ENCODE data around the gene ERLEC1. TPM values are rescaled to one million over a fixed set of nuclear protein-coding genes. Genes with fewer than 3 reads are reported as not detected.
"Not testable (repeated sequence)": the region's sequence is repeated elsewhere in the genome, so short reads cannot be mapped to it uniquely, and the experiment has no call there.

The ERLEC1 gene
- total RNA-seq, 1 experiment from 2014 or later = 17.3 TPM

- no peak for DNase-seq (ENCODE audit: low spot score)
- in situ Hi-C loops (cut with HindIII; ENCODE audit: low sequenced_read_pairs) = no loop called here
Observed at GRCh38 chr2:53777134-53777533, 9.7 kb upstream of the ERLEC1 start.

GRCh38 chr2:53778536-53779162 is 8.2 kb upstream of the ERLEC1 start:
- in situ Hi-C loops (cut with HindIII; ENCODE audit: low sequenced_read_pairs) = no loop called here
- no peak for DNase-seq (ENCODE audit: low spot score)

GRCh38 chr2:53780056-53780455 is 6.8 kb upstream of the ERLEC1 start:
- in situ Hi-C loops (cut with HindIII; ENCODE audit: low sequenced_read_pairs) = no loop called here
- no peak for DNase-seq (ENCODE audit: low spot score)

- in situ Hi-C loops (cut with HindIII; ENCODE audit: low sequenced_read_pairs) = no loop called here
Observed at GRCh38 chr2:53782676-53783075, 4.2 kb upstream of the ERLEC1 start.

DNA sequence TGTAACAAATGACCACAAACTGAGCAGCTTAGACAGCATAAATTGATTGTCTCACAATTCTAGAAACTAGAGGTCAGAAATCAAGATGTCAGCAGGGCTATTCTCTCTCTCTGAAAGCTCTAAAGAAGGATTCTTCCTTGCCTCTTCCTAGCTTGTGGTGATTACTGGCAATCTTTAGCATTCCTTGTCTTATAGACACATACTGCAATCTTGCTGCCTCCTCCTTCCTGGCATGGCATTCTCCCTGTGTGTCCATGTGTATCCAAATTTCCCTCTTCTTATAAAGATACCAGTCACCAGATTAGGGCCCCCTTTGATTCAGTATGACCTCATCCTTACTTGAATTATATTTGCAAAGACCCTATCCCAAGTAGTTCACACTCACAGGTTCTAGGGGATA is 2.4 kb upstream of the ERLEC1 start:
- no peak for DNase-seq (ENCODE audit: low spot score)
- in situ Hi-C loops (cut with HindIII; ENCODE audit: low sequenced_read_pairs) = no loop called here

More at GRCh38 chr2:53782676-53783075, 4.2 kb upstream of the ERLEC1 start:
- DNase-seq (ENCODE audit: low spot score) = no peak

DNA sequence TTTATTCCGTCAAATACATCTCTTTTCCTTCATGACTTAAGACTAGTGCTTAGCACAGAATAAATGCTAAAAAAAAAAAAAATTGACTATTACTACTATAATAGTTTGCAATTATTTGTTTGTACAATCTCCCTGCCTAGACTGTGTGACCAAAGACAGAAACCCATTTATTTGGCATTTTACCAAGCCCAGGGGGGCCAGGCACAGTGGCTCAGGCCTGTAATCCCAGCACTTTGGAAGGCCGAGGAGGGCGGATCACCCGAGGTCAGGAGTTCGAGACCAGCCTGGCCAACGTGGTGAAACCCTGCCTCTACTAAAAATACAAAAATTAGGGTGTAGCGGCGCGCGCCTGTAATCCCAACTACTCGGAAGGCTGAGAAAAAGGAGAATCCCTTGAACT is 1.5 kb upstream of the ERLEC1 start:
- no peak for DNase-seq (ENCODE audit: low spot score)
- in situ Hi-C loops (cut with HindIII; ENCODE audit: low sequenced_read_pairs) = no loop called here

DNA sequence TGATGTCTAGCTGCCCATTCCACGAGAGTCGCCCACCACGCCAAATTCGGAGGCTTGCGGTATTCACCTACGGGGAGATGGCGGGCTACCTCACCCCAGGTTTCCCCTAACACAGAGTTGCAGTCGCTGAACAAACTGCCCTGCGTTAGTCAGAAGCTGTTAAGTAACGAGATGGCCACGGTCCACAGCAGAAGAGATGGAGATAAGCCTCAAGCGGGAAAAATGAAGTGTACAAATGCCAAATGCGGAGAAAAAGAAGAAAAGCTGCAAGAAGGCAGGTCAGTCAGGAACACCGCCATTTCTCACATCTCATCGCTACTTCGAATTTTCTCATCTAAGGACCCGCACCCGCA is 516 bp upstream of the ERLEC1 start:
- DNase-seq (ENCODE audit: low spot score) = peak; percentile 69
- in situ Hi-C loops (cut with HindIII; ENCODE audit: low sequenced_read_pairs) = no loop called here

- DNase-seq (ENCODE audit: low spot score) = peak; percentile 27
- in situ Hi-C loops (cut with HindIII; ENCODE audit: low sequenced_read_pairs) = no loop called here
Observed at GRCh38 chr2:53787614-53788289, 908 bp downstream of the ERLEC1 start.

DNA sequence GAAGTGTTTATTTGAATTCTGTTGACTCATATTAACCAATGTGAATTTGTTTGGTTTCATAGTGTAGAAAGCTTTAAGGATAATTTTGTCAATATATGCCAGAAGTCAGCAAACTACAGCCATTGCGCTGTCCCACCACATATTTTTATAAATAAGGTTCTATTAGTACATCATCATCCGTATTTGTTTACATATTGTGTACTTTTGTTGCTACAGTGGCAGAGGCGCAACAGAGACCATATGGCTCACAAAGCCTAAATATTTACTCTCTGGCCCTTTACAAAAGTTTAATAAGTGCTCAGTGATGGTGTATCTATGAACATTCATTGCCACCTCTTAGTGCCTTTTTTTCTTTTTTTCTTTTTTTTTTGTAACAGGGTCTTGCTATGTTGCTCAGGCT is 6.4 kb downstream of the ERLEC1 start:
- in situ Hi-C loops (cut with HindIII; ENCODE audit: low sequenced_read_pairs) = no loop called here
- no peak for DNase-seq (ENCODE audit: low spot score)

GRCh38 chr2:53793821-53794220 is 7.0 kb downstream of the ERLEC1 start:
- no peak for DNase-seq (ENCODE audit: low spot score)
- in situ Hi-C loops (cut with HindIII; ENCODE audit: low sequenced_read_pairs) = no loop called here

- in situ Hi-C loops (cut with HindIII; ENCODE audit: low sequenced_read_pairs) = no loop called here
- DNase-seq (ENCODE audit: low spot score) = no peak
Observed at GRCh38 chr2:53801547-53801946, 14.7 kb downstream of the ERLEC1 start.

DNA sequence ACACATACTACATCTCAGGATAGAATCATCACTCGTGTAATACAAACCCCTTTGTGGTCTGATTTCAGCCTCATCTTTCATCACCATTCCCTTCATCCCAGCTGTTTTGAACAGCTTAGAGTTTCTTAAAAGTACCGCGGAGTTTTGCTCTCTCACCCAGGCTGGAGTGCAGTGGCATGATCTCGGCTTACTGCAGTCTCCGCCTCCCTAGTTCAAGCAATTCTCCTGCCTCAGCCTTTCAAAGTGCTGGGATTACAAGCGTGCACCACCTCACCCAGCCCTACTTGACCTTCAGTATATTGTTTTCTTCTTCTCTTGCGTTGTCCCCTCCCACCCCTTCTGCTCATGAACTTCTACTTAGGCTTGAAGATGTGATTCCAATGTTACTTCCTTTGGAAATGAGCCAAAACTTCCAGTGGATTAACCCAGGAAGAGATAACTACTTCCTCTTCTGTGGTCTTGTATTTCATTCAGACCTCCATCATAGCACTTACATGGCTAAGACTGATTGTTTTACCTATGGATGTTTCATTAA is 15.8 kb downstream of the ERLEC1 start:
- in situ Hi-C loops (cut with HindIII; ENCODE audit: low sequenced_read_pairs) = no loop called here
- DNase-seq (ENCODE audit: low spot score) = no peak

- in situ Hi-C loops (cut with HindIII; ENCODE audit: low sequenced_read_pairs) = no loop called here
- DNase-seq (ENCODE audit: low spot score) = no peak
Observed at GRCh38 chr2:53811601-53812000, 24.8 kb downstream of the ERLEC1 start.

DNA sequence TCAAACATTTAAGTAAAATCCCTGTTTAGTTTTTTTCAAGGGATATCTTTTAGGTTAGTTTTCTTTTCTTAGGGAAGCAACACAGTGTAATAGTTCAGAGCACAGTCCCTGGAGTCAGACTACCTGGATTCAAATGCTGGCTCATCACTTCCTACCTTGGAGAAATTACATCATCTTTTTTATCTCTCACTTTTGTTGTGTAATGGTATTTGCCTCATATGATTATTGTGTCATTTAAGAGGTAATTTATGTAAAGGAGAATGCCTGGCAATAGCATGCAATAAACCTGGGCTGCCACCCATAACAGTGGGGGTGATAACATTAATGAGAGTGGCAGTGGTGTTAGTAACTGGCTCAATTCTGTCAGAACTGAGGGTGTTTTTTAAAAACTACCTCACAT is 26.3 kb downstream of the ERLEC1 start:
- DNase-seq (ENCODE audit: low spot score) = no peak
- in situ Hi-C loops (cut with HindIII; ENCODE audit: low sequenced_read_pairs) = no loop called here

GRCh38 chr2:53818854-53819435 is 32.1 kb downstream of the ERLEC1 start:
- no peak for DNase-seq (ENCODE audit: low spot score)
- in situ Hi-C loops (cut with HindIII; ENCODE audit: low sequenced_read_pairs) = no loop called here

GRCh38 chr2:53819634-53820033 is 32.8 kb downstream of the ERLEC1 start:
- no peak for DNase-seq (ENCODE audit: low spot score)
- in situ Hi-C loops (cut with HindIII; ENCODE audit: low sequenced_read_pairs) = no loop called here

DNA sequence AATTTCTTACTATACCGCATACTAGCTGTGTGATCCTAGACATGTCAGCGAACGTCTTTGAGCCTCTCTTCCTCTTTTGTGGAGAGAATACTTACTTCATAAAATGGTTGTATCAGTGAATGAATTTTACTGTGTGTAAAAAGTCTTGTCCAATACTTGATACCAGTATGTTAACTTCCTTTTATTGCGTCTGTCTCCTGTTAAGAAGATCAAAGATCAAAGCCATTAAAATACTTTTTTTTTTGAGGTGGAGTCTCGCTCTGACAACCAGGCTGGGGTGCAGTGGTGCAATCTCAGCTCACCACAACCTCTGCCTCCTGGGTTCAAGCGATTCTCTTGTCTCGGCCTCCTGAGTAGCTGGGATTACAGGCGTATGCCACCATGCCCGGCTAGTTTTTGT is 33.2 kb downstream of the ERLEC1 start:
- in situ Hi-C loops (cut with HindIII; ENCODE audit: low sequenced_read_pairs) = no loop called here
- DNase-seq (ENCODE audit: low spot score) = no peak

DNA sequence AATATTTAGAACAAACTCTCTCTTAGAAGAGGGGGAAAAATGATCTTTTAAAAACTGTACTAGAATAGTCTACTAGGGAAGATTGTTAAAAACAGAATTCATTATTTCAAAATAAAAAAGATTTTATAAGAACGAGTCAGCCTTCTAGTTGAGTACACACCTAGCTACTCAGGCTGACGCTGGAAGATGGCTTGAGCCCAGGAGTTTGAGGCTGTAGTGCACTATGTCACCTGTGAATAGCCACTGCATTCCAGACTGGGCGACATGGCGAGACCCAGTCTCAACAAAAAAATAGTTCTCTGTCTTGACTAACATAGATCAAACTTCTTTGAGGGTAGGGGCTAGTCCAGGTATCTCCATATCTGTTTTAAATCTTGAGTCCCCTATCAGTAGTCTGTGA is 33.9 kb downstream of the ERLEC1 start:
- in situ Hi-C loops (cut with HindIII; ENCODE audit: low sequenced_read_pairs) = no loop called here
- no peak for DNase-seq (ENCODE audit: low spot score)

DNA sequence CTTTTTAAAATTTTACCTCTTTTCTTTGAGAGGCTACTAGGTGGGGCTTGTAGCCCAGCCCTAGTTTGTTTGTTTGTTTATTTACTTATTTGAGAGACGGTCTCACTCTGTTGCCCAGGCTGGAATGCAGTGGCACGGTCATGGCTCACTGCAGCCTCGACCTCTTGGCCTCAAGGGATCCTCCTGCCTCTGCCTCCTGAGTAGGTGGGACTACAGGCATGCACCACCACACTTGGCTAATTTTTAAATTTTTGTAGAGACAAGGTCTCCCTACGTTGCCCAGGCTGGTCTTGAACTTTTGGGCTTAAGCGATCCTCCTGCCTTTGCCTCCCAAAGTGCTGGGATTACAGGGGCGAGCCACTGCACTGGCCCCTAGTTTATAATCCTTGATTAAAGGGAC is 35.0 kb downstream of the ERLEC1 start:
- in situ Hi-C loops (cut with HindIII; ENCODE audit: low sequenced_read_pairs) = no loop called here
- DNase-seq (ENCODE audit: low spot score) = no peak

- DNase-seq (ENCODE audit: low spot score); in situ Hi-C loops (cut with HindIII; ENCODE audit: low sequenced_read_pairs): not testable (repeated sequence)
Observed at GRCh38 chr2:53823639-53824038, 36.8 kb downstream of the ERLEC1 start.

- no peak for DNase-seq (ENCODE audit: low spot score)
- in situ Hi-C loops (cut with HindIII; ENCODE audit: low sequenced_read_pairs) = no loop called here
Observed at GRCh38 chr2:53826030-53826410, 39.2 kb downstream of the ERLEC1 start.
